Stimulated activated CD8-positive, alpha-beta memory T cell treated with anti-CD3 and anti-CD28 coated beads, Interleukin-4, amount 100 ng/mL, for 4 hours (primary cell): ENCODE measurements around the gene CCDC73.
"Not testable (repeated sequence)": the region's sequence is repeated elsewhere in the genome, so short reads cannot be mapped to it uniquely, and the experiment has no call there.

Source experiments
- DNase-seq, 2 donors: peaks; one replicate each; pipeline ENCODE4 v3.0.0-alpha.2; 2020; ENCODE audit warnings: low read depth in 2 of 2, low spot score in 1 of 2

CCDC73 gene

DNA sequence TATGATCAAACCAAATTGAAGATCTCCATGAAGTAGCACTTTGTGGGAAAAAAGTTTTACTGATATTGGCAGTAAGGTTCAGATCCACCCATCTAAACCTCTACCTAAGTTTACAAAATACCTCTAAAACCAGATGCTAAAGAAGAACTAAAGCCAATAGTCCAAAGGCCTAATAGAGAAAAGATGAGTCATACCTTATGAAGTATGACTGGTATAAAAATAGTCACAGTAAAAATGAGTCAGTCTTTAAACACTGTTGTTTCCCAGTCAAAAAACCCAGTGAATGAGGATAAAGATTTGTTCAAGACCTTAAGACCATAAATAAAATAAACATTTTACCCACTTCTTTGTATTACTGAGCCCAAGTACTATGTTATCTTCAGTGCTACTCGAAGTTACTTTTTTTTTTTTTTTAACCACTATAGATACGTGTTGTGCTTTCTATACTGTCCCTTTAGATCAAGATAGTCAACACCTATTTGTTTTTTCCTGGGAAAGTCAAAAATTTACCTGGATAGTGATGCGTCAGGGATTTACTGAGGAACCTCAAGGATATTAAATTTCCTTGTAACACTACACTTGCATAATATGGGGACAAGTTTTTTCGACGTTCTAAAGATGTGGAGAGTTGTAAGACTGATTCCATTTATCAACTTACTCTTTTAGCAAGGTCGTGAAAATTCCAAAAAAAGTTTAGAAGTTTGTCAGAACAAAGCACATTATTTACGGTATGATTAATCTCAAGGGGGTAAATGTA is 87.3 kb downstream of the CCDC73 start:
- no peak for DNase-seq

DNA sequence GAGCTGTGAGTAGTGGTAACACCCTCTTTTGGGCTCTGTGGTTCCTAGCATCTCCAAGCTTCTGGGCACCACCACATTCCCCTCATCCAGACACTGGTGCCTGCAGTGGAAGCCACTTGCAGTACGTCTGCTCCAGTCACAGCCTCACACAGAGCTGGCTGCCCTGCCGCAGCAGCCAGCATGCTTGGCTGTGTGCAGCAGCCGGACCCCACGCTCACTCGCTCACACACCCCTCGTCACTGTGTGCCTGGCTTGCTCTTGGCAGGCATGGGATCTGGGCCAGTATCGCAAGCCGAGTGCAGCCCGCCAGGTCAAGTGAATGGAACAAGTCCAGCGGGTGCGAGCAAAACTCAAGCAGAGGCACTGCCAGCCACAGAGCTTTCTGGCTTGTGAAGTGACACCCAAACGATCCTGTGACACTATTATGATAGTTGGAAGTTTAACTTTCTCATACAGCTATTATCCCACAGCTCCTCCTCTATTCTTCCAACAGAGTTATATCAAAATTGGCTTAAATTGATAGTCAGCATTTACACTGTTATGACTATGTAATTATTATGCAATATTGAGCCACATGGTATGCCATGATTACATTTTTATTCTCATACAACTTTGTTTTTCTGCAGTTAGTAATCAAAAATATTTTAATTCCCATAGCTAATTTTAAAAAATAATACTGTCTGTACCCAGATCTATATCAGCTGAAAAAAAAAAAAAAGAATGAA is 89.0 kb downstream of the CCDC73 start:
- no peak for DNase-seq

DNA sequence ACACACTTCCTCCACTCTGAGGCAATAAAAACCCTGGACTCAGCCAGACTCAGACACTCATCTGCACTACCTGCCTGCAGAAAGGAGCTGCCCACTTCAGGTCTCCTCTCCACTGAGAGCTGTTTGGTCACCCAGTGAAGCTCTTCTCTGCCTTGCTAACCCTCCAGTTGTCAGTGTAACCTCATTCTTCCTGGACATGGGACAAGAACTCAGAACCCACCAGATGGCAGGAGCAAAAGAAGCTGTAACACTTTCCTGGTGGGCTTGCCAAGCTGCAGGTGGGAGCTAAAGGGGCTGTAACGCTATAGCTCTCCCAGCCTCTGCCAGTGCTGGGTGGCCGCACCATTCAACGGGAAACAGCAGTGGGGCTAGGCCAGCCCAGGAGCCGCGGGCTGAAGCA is 89.7 kb downstream of the CCDC73 start:
- no peak for DNase-seq

DNA sequence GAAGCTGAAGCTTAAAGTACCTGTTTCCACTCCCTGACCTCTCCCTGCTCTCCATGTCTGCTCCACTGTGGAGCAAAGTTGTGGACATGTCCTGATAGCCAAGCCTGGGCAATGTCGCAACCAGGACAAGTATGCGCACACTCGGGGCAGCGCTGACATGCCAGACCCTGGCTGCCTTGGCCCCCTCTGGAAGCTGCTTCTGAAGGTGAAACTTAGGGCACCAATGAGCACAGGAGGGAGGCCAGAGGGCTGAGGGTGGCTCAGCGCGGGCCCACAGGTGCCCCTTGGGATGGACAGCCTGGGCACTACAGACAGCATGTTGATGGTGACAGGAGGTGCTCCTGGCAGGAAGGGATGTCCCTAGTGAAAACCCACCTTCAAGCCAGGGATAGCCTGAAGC is 90.2 kb downstream of the CCDC73 start:
- no peak for DNase-seq

DNA sequence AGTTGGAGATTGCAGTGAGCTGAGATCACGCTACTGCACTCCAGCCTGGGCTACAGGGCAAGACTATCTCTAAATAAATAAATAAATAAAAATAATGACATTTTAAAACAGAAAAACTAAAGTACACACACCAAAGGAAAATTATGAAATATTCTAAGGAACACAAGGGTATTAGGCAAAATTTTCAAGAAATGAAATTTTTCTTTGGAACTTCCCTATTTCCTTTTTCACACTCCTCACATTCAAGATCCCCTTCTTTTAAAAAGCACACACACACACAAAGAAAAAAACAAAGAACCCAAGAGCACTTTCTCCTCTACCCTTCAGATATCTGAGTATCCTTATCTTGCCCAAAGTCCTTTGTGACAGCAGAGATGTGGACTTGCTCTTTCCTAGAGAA is 92.8 kb downstream of the CCDC73 start:
- no peak for DNase-seq

DNA sequence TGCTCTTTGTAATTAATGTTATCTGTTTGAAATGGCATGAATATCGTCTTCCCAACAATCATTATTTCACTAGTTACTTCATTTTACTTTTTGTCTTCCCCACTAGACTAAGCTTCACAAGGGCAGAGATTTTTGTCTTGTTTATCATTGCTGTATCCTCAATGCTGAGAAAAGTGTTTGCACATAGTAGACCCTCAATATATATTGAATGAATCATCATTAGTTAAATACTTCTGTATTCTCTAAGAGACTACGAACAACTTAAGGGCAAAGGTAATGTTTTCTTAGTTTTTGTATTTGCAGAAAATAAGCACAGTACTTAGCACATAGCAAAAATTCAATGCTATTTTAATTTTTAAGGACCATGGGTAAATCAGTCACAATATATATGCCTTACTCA is 95.9 kb downstream of the CCDC73 start:
- no peak for DNase-seq

DNA sequence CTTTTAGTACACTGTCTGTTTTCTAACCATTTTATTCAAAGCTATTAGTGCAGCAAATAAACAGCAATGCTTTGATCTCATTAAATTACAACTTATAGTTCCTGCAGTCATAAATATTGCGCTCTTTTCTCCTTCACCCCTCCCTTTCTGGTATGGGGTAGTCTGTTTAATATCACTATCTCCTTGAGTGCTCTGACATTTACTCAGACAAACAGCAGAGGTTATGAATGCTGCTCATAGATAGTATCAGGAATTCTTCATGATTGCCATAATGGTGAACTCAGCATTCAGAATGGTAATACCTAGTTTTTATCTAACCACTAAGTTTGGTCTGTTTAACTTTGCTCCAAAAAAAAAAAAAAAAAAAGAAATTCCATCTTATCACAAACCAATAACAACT is 123.4 kb downstream of the CCDC73 start:
- DNase-seq: no peak

DNA sequence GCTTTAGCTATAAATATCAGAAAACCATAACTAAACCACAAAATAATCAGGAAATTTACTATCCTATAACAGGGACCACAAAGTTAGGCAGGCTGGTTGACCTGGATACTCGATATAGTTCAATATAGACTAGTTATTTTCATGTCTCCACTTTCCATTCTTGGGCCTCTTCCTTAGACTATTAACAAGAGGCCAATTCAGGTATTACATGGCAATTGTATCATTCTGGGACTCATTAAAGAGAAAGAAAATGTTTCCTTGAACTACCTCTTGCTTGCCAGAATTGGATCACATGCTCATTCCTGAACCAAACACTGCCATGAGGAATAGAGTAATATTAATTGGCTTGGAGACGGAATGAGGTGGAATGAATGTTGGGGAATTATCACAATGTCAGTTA is 134.8 kb downstream of the CCDC73 start:
- DNase-seq: no peak

DNA sequence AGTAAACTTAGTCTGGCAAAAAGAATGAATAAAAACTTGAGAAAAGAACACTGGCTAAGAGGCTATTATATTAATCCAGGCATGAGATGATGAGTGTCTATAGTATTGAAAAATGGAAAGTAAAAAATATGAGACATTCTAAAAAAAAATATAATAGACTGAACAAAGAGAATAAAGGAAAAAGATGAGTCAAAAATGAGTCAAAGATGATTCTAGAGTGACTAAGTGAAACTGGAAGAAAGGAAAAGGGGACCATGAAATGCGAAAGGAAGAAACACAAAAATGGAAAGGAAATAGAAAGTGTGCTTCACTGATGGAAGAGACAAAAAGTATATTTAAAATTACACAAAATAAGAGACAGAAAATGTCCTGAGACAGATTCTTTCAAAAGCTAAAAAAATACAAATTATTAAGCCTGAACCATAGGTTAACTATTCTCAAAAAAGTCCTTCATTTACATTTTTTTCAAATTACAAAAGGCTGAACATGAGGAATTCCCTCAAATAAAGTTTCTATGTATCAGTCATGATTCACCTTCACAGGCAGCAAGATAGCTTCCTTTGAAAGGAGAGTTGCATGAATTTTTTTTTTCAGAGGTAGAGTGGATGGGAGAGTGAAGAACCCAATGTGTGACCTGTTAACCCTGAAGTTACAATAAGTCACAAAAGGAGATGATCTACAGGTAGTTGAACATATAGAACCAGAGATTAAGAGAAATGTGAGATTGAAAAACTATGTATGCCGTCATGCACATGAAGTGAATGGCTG is 135.6 kb downstream of the CCDC73 start:
- no peak for DNase-seq

DNA sequence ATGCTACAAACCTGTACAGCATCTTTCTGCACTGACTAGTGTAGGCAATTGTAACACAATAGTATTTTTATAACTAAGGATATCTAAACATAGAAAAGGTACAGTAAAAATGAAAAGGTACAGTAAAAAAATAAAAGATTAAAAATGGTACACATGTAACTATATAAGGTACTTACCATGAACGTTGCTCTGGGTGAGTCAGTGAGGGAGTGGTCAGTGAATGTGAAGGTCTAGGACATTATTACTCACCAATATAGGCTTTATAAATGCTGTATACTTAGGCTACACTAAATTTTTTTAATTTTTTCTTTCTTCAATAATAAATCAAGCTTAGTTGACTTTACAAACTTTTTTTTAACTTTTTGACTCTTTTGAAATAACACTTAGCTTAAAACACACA is 150.9 kb downstream of the CCDC73 start:
- no peak for DNase-seq

DNA sequence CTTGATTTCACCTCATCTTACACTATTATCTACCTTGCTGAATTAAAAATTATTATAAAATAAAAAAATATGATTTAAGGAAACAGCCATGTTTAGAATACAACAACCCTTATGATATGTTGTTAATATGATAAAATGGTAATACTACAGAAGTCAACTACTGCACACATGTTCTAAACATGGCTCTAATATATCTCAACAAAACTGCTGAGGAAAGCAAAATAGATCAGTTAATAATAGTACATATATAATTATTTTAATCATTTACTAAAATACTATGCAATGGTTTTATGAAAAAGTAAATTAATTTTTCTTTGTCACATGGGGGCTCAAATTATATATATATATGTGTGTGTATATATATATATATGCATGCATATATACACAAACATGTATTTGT is 153.1 kb downstream of the CCDC73 start:
- no peak for DNase-seq

DNA sequence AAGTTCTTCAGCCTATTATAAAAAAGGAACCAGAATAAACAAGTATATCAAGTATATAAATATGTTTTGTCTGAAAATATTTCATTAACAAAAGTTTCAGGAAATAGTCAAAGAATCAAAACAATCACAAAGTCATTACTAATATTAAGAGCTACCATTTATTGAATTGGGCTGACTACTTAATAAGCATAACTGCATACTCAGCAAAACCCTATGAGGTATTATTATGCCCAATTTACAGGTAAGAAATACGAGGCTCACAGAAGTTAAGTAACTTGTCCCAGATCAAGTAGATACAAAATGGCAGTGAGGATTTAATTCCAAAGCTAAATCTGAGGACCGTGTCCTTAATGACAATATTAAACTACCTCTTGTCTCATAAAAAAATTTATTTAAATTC is 158.6 kb downstream of the CCDC73 start:
- no peak for DNase-seq

DNA sequence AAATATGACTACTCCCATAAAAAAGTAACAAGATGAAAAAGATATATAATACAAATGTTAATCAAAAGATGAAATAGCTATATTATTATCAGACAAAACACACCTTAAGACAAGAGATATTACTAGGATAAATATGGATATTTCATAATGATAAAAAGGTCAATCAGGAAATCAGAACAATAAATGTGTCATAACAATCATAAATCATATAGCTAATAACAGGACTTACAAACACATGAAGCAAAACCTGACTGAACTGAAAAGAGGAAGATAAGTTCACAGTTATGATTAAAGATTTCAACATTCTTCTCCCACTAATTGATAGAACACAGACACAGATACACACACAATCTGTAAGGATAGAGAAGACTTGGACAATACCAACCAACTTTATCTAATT is 163.6 kb downstream of the CCDC73 start:
- DNase-seq: no peak

DNA sequence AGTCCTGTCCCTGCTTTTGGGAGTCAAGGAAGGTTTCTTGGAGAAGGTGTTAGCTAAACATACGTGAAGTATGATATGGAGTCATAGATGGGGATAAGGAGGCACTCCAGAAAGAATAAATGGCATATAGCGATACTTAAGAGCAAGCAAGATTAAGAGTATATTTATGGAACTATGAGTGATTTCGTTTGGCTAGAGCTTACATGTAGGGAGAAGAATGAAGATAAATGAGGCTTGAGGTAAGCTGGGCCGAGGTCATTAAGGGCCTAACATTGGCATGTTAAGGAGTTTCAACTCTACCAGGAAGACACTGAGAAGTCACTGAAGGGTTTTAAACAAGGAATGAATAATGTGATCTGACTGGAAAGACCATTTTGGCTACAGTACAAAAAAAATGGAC is 177.6 kb downstream of the CCDC73 start:
- DNase-seq: no peak

DNA sequence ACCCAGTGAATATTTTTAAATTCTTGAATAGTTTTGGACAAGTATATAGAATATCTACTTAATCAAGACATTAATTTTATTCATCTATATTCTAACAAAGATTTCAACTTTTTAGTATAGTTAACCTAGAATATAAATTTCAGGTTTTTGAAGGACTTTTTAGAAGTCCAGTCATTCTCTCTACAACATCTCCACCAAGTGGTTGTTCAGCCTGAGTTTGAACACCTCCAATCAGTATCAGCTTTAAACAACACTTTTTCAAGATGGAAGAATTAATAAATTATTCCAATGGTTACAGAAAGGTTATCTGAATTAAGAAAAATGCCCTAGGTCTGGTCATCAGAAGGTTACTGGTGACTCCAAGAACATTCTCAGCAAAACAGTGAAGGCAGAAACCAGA is 179.0 kb downstream of the CCDC73 start:
- no peak for DNase-seq

DNA sequence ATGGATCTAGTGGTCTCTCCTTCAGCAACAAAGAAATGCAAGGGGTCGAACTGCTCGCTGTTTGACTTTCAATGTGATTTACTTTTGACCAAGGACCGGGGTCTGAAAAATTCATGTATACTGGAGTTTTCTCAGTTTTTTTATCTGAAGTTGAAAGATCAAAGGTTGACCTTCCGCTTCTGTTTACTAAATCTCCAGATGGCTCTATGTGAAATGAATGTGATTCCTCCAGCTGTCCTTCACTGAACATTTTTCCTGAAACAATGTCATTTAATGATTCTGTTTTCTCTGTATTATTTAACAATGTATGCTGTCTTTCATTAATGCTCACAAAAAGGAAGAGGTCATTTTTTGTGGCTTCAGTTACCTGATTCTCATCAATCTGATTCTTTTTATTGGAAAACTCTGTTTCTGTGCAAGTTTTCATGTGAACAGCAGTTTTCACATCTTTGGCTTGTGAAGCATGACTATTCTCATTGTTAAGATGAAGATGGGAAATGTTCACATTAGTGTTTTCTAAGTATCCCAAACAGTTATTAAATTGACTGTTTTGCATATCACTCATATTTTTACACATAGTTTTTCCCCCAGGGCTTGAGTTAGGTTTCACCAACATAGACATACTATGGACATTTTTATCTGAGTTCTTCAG is 180.8 kb downstream of the CCDC73 start:
- no peak for DNase-seq

DNA sequence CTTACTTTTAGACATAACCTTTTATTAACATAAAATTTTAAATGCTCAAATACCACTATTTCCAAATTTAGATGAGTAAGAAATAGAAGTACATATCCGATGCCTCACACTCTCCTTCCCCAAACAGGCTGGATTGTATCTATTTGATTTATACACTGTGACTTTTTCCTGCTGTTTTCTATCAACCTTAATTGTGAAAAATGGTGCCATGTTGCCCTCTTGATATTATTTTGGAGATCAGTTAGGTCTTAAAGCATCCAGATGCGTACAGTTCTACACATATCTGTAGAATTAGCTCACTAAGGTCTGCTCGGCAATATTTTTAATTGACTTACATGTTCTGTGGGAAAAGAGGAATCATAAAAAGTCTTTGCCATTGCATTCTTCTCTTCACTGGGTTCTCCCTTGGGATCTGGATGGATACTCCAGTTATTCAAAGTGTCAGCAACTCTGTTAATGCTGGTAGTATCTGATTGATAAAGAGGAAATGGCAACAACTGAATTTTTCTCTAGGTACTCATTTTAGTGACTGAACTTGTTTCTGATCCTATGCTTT is 183.6 kb downstream of the CCDC73 start:
- no peak for DNase-seq

DNA sequence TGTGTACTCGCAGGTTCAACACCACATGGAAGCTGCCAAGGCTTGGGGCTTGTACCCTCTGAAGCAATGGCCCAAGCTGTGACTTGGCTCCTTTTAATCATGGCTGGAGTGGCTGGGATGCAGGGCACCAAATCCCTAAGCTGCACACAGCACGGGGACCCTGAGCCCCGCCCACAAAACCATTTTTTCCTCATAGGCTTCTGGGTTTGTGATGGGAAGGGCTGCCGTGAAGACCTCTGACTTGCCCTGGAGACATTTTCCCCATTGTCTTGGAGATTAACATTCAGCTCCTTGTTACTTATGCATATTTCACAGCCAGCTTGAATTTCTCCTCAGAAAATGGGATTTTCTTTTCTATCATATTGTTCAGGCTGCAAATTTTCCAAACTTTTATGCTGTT is 185.6 kb downstream of the CCDC73 start:
- DNase-seq: not testable (repeated sequence)

DNA sequence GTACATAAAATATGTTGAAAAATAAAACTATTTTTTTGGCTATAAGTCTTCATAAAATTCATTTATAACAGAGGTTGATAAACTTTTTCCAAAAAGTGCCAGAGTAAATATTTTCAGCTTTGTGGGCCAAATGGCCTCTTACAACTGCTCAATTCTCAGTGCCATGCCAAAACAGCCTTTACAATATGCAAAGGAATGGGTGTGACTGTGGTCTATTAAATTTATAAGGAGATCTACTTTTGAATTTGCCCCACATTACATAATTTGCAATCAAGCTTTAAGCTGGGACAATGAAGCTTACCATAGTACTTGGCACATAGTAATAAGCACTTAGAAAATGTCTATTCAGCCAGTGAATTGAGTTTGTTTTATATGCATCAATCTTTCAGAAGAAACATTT is 188.2 kb downstream of the CCDC73 start:
- DNase-seq: no peak

DNA sequence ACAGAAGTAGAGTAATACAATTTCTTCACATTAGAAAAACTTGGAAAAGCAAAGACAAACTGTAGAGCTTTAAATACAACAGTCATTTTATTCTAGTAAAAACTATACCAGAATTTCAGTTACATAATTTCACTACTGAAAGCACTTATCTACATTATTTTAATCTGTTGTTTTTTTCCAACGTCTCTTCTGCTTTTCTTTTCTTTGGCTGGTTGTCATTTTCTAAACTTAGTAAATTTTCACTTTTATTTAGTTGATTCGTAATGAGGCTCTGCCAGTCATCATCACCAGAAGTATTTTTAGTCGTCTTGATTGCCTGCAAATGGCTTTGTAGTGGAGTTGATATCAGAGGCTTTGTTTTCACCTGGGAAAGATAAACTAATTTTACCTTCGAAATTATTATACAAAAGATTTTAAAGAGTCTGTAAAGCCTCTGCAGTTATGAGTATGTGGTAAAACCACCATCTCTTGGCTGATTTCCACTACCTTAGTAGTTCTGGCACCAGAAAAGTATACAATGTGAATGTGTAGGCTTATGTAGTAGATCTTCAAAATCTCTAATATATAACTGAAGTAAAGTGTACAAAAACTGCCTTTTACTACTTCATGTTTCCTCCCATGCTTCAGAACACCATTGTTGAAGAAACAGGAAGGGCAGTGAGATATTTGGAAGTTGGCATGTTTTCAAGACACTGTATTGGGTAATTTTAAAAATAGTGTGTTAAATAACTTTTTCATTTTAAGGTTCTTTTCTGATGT is 191.6 kb downstream of the CCDC73 start:
- DNase-seq: no peak

DNA sequence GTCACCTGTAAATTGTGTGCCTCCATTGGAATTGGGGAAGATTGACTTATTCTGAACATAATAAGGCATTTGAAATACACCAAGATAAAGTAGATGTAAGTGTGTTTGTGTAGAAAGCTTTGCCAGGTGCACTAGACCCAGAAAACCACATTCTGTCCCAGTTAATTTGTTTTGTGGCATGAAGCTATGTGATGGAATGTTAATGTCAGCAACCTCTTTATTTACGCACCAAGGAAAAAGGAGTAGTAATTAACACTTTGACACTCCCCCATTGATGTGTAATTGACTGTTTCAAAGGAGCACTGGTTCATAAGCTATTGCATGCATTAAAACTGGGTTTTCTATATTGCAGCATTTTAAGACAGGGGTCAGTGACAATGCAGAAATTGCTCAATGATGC is 196.5 kb downstream of the CCDC73 start:
- no peak for DNase-seq
